Measurements from ENCODE around the gene ERP44.

ERP44 gene

DNA sequence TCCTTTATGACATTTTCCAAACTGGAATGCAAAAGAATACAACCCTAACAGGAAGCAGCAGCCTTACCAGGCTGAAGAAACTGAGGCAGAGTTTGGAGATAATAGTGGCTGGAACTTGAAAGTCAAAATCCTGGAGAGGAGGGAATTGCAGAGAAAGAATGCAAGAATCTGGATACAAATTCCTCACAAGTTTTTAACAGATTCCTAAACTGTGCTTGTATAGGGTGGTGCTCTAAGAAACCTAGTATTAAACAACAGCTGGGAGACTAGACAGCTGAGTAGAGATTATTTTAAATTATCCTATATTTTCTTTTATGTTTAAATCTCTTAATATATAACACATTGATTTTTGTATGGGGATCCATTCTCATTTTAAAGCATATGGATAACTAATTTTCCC, 31.0 kb upstream of the ERP44 start:
- no peak overlapping the region for H3K4me3 ChIP-seq (ENCODE audit: low read length)
- H3K4me1 ChIP-seq (ENCODE audit: control insufficient read depth, low read length): no peaks in the 10 kb centered on the region
- no peaks in the 10 kb centered on the region for H3F3A ChIP-seq (ENCODE audit: control insufficient read depth, insufficient read depth)
- H3K9me3 ChIP-seq (ENCODE audit: control insufficient read depth, insufficient read depth, low read length): no peaks in the 10 kb centered on the region
- no peaks in the 10 kb centered on the region for H4K20me1 ChIP-seq (ENCODE audit: control insufficient read depth, insufficient read depth, low read depth, low read length)
- H3K27me3 ChIP-seq (ENCODE audit: control insufficient read depth, low read length): no peaks in the 10 kb centered on the region
- TF ChIP-seq, protein P1, sequence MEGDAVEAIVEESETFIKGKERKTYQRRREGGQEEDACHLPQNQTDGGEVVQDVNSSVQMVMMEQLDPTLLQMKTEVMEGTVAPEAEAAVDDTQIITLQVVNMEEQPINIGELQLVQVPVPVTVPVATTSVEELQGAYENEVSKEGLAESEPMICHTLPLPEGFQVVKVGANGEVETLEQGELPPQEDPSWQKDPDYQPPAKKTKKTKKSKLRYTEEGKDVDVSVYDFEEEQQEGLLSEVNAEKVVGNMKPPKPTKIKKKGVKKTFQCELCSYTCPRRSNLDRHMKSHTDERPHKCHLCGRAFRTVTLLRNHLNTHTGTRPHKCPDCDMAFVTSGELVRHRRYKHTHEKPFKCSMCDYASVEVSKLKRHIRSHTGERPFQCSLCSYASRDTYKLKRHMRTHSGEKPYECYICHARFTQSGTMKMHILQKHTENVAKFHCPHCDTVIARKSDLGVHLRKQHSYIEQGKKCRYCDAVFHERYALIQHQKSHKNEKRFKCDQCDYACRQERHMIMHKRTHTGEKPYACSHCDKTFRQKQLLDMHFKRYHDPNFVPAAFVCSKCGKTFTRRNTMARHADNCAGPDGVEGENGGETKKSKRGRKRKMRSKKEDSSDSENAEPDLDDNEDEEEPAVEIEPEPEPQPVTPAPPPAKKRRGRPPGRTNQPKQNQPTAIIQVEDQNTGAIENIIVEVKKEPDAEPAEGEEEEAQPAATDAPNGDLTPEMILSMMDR (IDR thresholded peaks at IDR 0.05; ENCODE audit: low read depth, low read length, poor library complexity, severe bottlenecking): no peak
- no peak for TF ChIP-seq EZH2phosphoT487 (IDR thresholded peaks at IDR 0.05; ENCODE audit: borderline replicate concordance, low read length)
- H3K4me2 ChIP-seq (ENCODE audit: low read length): no peak overlapping the region
- no peaks in the 10 kb centered on the region for H3K9me2 ChIP-seq (replicated peaks; ENCODE audit: control insufficient read depth, low read length)
- peaks cover 6% of the 10 kb centered on the region for H3K79me2 ChIP-seq (ENCODE audit: control insufficient read depth, low read length)
- H3K36me3 ChIP-seq (ENCODE audit: control insufficient read depth, low read length): peaks cover 32% of the 10 kb centered on the region
- no peak overlapping the region for H3K27ac ChIP-seq (ENCODE audit: low read depth, low read length)

DNA sequence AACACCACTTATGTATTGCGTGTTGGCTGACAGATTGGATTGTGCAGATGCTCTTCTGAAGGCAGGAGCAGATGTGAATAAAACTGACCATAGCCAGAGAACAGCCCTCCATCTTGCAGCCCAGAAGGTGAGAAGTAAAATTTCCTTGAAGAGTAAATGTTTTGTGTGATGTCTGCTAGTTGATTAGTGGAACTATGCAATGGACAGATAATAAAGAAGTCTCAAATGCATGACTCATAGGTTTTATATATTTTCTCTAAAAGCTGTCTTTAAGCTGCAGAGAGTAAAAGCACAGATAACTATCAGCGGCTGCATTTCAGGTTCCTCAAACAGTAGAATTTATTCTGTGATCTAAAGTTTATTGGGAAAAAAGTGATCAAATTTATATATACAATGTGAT, 27.6 kb upstream of the ERP44 start:
- H3K27me3 ChIP-seq (ENCODE audit: control insufficient read depth, low read length): no peaks in the 10 kb centered on the region
- no peaks in the 10 kb centered on the region for H3F3A ChIP-seq (ENCODE audit: control insufficient read depth, insufficient read depth)
- peaks cover 10% of the 10 kb centered on the region for H3K79me2 ChIP-seq (ENCODE audit: control insufficient read depth, low read length)
- H3K4me2 ChIP-seq (ENCODE audit: low read length): no peak overlapping the region
- peaks cover 23% of the 10 kb centered on the region for H3K36me3 ChIP-seq (ENCODE audit: control insufficient read depth, low read length)
- no peaks in the 10 kb centered on the region for H4K20me1 ChIP-seq (ENCODE audit: control insufficient read depth, insufficient read depth, low read depth, low read length)
- no peaks in the 10 kb centered on the region for H3K4me1 ChIP-seq (ENCODE audit: control insufficient read depth, low read length)
- no peak for TF ChIP-seq EZH2phosphoT487 (IDR thresholded peaks at IDR 0.05; ENCODE audit: borderline replicate concordance, low read length)
- TF ChIP-seq, protein P1 (IDR thresholded peaks at IDR 0.05; ENCODE audit: low read depth, low read length, poor library complexity, severe bottlenecking): no peak
- no peaks in the 10 kb centered on the region for H3K9me3 ChIP-seq (ENCODE audit: control insufficient read depth, insufficient read depth, low read length)
- H3K4me3 ChIP-seq (ENCODE audit: low read length): no peak overlapping the region
- no peaks in the 10 kb centered on the region for H3K9me2 ChIP-seq (replicated peaks; ENCODE audit: control insufficient read depth, low read length)
- no peak overlapping the region for H3K27ac ChIP-seq (ENCODE audit: low read depth, low read length)

DNA sequence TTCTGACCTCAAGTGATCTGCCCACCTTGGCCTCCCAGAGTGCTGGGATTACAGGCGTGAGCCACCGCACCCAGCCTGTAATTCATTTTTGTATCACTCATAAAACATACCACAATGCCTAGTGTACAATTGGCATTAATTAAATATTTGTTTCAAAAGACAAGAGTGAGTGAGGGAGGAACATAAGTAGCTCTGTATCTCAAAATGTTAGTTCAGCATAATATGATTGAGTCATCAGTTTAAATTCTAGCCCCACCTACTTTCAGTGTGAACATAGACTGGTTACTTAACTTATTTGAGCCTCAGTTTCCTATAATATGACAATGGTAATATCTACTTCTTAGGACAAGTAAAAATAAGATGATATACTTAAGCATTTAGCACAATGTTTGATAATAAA, 27.1 kb upstream of the ERP44 start:
- Histone ChIP-seq H3K79me2 (ENCODE audit: control insufficient read depth, low read length) (peaks cover 10% of the 10 kb centered on the region), H3K36me3 (ENCODE audit: control insufficient read depth, low read length) (peaks cover 25% of the 10 kb centered on the region), H3K9me2 (replicated peaks; ENCODE audit: control insufficient read depth, low read length) (no peaks in the 10 kb centered on the region), H3K9me3 (ENCODE audit: control insufficient read depth, insufficient read depth, low read length) (no peaks in the 10 kb centered on the region), H4K20me1 (ENCODE audit: control insufficient read depth, insufficient read depth, low read depth, low read length) (no peaks in the 10 kb centered on the region), H3K4me2 (ENCODE audit: low read length) (no peak overlapping the region), H3K27ac (ENCODE audit: low read depth, low read length) (no peak overlapping the region), H3K4me1 (ENCODE audit: control insufficient read depth, low read length) (no peaks in the 10 kb centered on the region), H3K4me3 (ENCODE audit: low read length) (no peak overlapping the region), H3F3A (ENCODE audit: control insufficient read depth, insufficient read depth) (no peaks in the 10 kb centered on the region), H3K27me3 (ENCODE audit: control insufficient read depth, low read length) (no peaks in the 10 kb centered on the region)
- TF ChIP-seq, protein P1 (IDR thresholded peaks at IDR 0.05; ENCODE audit: low read depth, low read length, poor library complexity, severe bottlenecking): no peak
- TF ChIP-seq EZH2phosphoT487 (IDR thresholded peaks at IDR 0.05; ENCODE audit: borderline replicate concordance, low read length): no peak

DNA sequence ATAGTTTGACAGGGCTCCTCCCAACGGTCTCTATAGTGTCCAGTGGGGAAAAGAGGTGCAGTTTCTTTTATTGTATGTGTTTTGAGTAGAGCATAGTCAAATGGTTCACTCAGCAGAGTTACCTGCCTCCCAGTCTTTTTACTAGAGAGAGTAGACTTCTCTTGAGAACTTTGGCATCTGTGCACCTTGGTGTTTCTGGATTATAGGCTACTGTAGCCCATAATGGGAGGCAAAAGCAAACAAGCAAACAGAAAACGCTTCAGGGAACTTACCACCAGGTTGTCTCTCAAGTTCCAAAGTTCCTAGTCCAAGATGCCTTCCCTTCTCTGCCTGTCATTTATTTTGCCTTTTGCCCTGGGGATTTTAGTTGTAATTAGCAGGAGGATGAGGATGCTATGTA, 26.4 kb upstream of the ERP44 start:
- Histone ChIP-seq H3K27ac (ENCODE audit: low read depth, low read length) (no peak overlapping the region), H3K9me3 (ENCODE audit: control insufficient read depth, insufficient read depth, low read length) (no peaks in the 10 kb centered on the region), H4K20me1 (ENCODE audit: control insufficient read depth, insufficient read depth, low read depth, low read length) (no peaks in the 10 kb centered on the region), H3K4me2 (ENCODE audit: low read length) (no peak overlapping the region), H3K79me2 (ENCODE audit: control insufficient read depth, low read length) (peaks cover 10% of the 10 kb centered on the region), H3K36me3 (ENCODE audit: control insufficient read depth, low read length) (peaks cover 27% of the 10 kb centered on the region), H3K9me2 (replicated peaks; ENCODE audit: control insufficient read depth, low read length) (no peaks in the 10 kb centered on the region), H3F3A (ENCODE audit: control insufficient read depth, insufficient read depth) (no peaks in the 10 kb centered on the region), H3K27me3 (ENCODE audit: control insufficient read depth, low read length) (no peaks in the 10 kb centered on the region), H3K4me3 (ENCODE audit: low read length) (no peak overlapping the region), H3K4me1 (ENCODE audit: control insufficient read depth, low read length) (no peaks in the 10 kb centered on the region)
- TF ChIP-seq EZH2phosphoT487 (IDR thresholded peaks at IDR 0.05; ENCODE audit: borderline replicate concordance, low read length): no peak
- TF ChIP-seq, protein P1 (IDR thresholded peaks at IDR 0.05; ENCODE audit: low read depth, low read length, poor library complexity, severe bottlenecking): no peak

Data from DOHH2 (cell line).